Ishikawa (cell line): ENCODE data around the gene FBLN5.

Source experiments
- CEBPB ChIP-seq: IDR thresholded peaks from 2 replicates; pipeline ENCODE4 v1.6.1; 2012
- CREB1 ChIP-seq: IDR thresholded peaks from 2 replicates; pipeline ENCODE4 v1.6.1; 2012; ENCODE audit warnings: low read depth
- EGR1 ChIP-seq: IDR thresholded peaks from 2 replicates; pipeline ENCODE4 v1.6.1; 2012
- EP300 ChIP-seq: IDR thresholded peaks from 2 replicates; pipeline ENCODE4 v1.6.1; 2012; ENCODE audit warnings: borderline replicate concordance
- FOXM1 ChIP-seq: IDR thresholded peaks from 2 replicates; pipeline ENCODE4 v1.6.1; 2012; ENCODE audit warnings: low read depth, borderline replicate concordance
- MAX ChIP-seq: IDR thresholded peaks from 2 replicates; pipeline ENCODE4 v1.6.1; 2012
- NFIC ChIP-seq: IDR thresholded peaks from 2 replicates; pipeline ENCODE4 v1.6.1; 2012
- RAD21 ChIP-seq: IDR thresholded peaks from 2 replicates; pipeline ENCODE4 v1.6.1; 2012; ENCODE audit warnings: low read depth
- REST ChIP-seq: IDR thresholded peaks from 2 replicates; pipeline ENCODE4 v1.6.1; 2012; ENCODE audit warnings: low read depth, mild to moderate bottlenecking
- TAF1 ChIP-seq: IDR thresholded peaks from 2 replicates; pipeline ENCODE4 v1.6.1; 2012; ENCODE audit warnings: low read depth, mild to moderate bottlenecking
- TCF12 ChIP-seq: IDR thresholded peaks from 2 replicates; pipeline ENCODE4 v1.6.1; 2012; ENCODE audit warnings: low read depth
- TEAD4 ChIP-seq: IDR thresholded peaks from 2 replicates; pipeline ENCODE4 v1.6.1; 2012
- USF1 ChIP-seq: IDR thresholded peaks from 2 replicates; pipeline ENCODE4 v1.6.1; 2012
- YY1 ChIP-seq: IDR thresholded peaks from 2 replicates; pipeline ENCODE4 v1.6.1; 2012; ENCODE audit warnings: low read depth
- ZBTB7A ChIP-seq: IDR thresholded peaks from 2 replicates; pipeline ENCODE4 v1.6.1; 2012; ENCODE audit warnings: low read depth

The FBLN5 gene

GRCh38 chr14:91929700-91930099 is 17.8 kb downstream of the FBLN5 start:
- TF ChIP-seq USF1 = no peak

- TF ChIP-seq EGR1 (no peak), CREB1 (no peak), USF1 (no peak), RAD21 (no peak), EP300 (no peak), TCF12 (no peak), NFIC (no peak), REST (no peak), TAF1 (no peak), CEBPB (no peak)
These were observed 19.7 kb downstream of the FBLN5 start for GRCh38 chr14:91927800-91928199.

GRCh38 chr14:91927191-91927590 is 20.3 kb downstream of the FBLN5 start:
- no peak for TF ChIP-seq YY1
- no peak for TF ChIP-seq CREB1
- TF ChIP-seq MAX = no peak
- TF ChIP-seq ZBTB7A = no peak
- no peak for TF ChIP-seq TAF1
- TF ChIP-seq FOXM1 = no peak
- no peak for TF ChIP-seq RAD21
- no peak for TF ChIP-seq CEBPB
- TF ChIP-seq EGR1 = no peak
- no peak for TF ChIP-seq TEAD4
- TF ChIP-seq TCF12 = no peak
- TF ChIP-seq NFIC = no peak
- TF ChIP-seq EP300 = no peak
- TF ChIP-seq REST = no peak
- no peak for TF ChIP-seq USF1

- TF ChIP-seq ZBTB7A (no peak), TCF12 (no peak), TAF1 (no peak), NFIC (no peak), MAX (no peak), FOXM1 (no peak), USF1 (no peak), EGR1 (no peak), REST (no peak), TEAD4 (no peak), EP300 (no peak), RAD21 (no peak)
These were observed 21.2 kb downstream of the FBLN5 start for GRCh38 chr14:91926131-91926890.
